Trophoblast cell (in vitro differentiated cells and primary cell): ENCODE data around the gene WASHC3.

Experiments
- DNase-seq, 2 donors: peaks; one replicate each; pipeline ENCODE4 v3.0.0-alpha.2; 2016
- H2AFZ ChIP-seq: 2 replicates; pipeline ENCODE4 v1.6.1; 2013; ENCODE audit warnings: low read length, moderate library complexity, mild to moderate bottlenecking; ENCODE audit not compliant: insufficient read depth, poor library complexity
- H2AK5ac ChIP-seq: 2 replicates; pipeline ENCODE4 v1.6.1; 2013; ENCODE audit warnings: mild to moderate bottlenecking, low read length
- H2BK120ac ChIP-seq: 2 replicates; pipeline ENCODE4 v1.6.1; 2013; ENCODE audit warnings: low read length, mild to moderate bottlenecking, moderate library complexity; ENCODE audit not compliant: insufficient read depth, poor library complexity
- H2BK12ac ChIP-seq: 2 replicates; pipeline ENCODE4 v1.6.1; 2013; ENCODE audit warnings: mild to moderate bottlenecking, low read length, moderate library complexity
- H2BK5ac ChIP-seq: 2 replicates; pipeline ENCODE4 v1.6.1; 2013; ENCODE audit warnings: low read length, low read depth, moderate library complexity, mild to moderate bottlenecking; ENCODE audit not compliant: poor library complexity
- H3K14ac ChIP-seq: 2 replicates; pipeline ENCODE4 v1.6.1; 2013; ENCODE audit warnings: mild to moderate bottlenecking, low read length
- H3K18ac ChIP-seq: 2 replicates; pipeline ENCODE4 v1.6.1; 2013; ENCODE audit warnings: mild to moderate bottlenecking, low read length
- H3K23ac ChIP-seq: 2 replicates; pipeline ENCODE4 v1.6.1; 2013; ENCODE audit warnings: low read length
- H3K27ac ChIP-seq: 2 replicates; pipeline ENCODE4 v1.5.1; 2013; ENCODE audit warnings: low read depth, mild to moderate bottlenecking, inconsistent platforms, low read length, moderate library complexity
- H3K27me3 ChIP-seq: 2 replicates; pipeline ENCODE4 v1.6.1; 2013; ENCODE audit warnings: inconsistent platforms, mild to moderate bottlenecking, low read length, moderate library complexity; ENCODE audit not compliant: insufficient read depth
- H3K36me3 ChIP-seq, 2 experiments: 1 replicate in 1 of 2; 2 replicates in 1 of 2; pipeline ENCODE4 v1.6.1; 2013; ENCODE audit warnings: low read length in 2 of 2, mild to moderate bottlenecking in 2 of 2, moderate library complexity in 1 of 2; ENCODE audit not compliant: insufficient read depth in 2 of 2, control insufficient read depth in 1 of 2
- H3K4ac ChIP-seq: 2 replicates; pipeline ENCODE4 v1.6.1; 2013; ENCODE audit warnings: low read depth, mild to moderate bottlenecking, low read length, moderate library complexity
- H3K4me1 ChIP-seq, 2 experiments: 1 replicate in 1 of 2; 2 replicates in 1 of 2; pipeline ENCODE4 v1.6.1; 2013; ENCODE audit warnings: low read length in 2 of 2, mild to moderate bottlenecking in 2 of 2, moderate library complexity in 1 of 2; ENCODE audit not compliant: insufficient read depth in 2 of 2, control insufficient read depth in 1 of 2
- H3K4me2 ChIP-seq: 2 replicates; pipeline ENCODE4 v1.6.1; 2013; ENCODE audit warnings: inconsistent platforms, mild to moderate bottlenecking, low read length, moderate library complexity
- H3K4me3 ChIP-seq: 2 replicates; pipeline ENCODE4 v1.5.1; 2013; ENCODE audit warnings: mild to moderate bottlenecking, low read depth, low read length, inconsistent platforms
- H3K79me1 ChIP-seq: one replicate; pipeline ENCODE4 v1.6.1; 2013; ENCODE audit warnings: low read length
- H3K79me2 ChIP-seq: 2 replicates; pipeline ENCODE4 v1.6.1; 2013; ENCODE audit warnings: low read length, mild to moderate bottlenecking; ENCODE audit not compliant: control insufficient read depth, insufficient read depth, poor library complexity
- H3K9ac ChIP-seq: 2 replicates; pipeline ENCODE4 v1.6.1; 2013; ENCODE audit warnings: mild to moderate bottlenecking, low read length
- H3K9me3 ChIP-seq: 2 replicates; pipeline ENCODE4 v1.6.1; 2013; ENCODE audit warnings: low read depth, mild to moderate bottlenecking, control low read depth, inconsistent platforms, low read length; ENCODE audit not compliant: insufficient read depth
- H4K12ac ChIP-seq: 2 replicates; pipeline ENCODE4 v1.6.1; 2013; ENCODE audit warnings: low read depth, mild to moderate bottlenecking, low read length, moderate library complexity
- H4K8ac ChIP-seq: 2 replicates; pipeline ENCODE4 v1.6.1; 2013; ENCODE audit warnings: low read depth, mild to moderate bottlenecking, low read length, moderate library complexity
- H4K91ac ChIP-seq: one replicate; pipeline ENCODE4 v1.6.1; 2013; ENCODE audit warnings: low read depth, mild to moderate bottlenecking, low read length, moderate library complexity
- WGBS: extraction: QIAGEN DNeasy Blood & Tissue Kit; methylation state at CpG from one replicate; pipeline ENCODE4 v1.1.7; 2013; ENCODE audit warnings: missing lambda C conversion rate; ENCODE audit not compliant: insufficient read length, insufficient coverage; ENCODE audit errors: extremely low coverage; 5-methylcytosine and 5-hydroxymethylcytosine counted together

WASHC3 gene

DNA sequence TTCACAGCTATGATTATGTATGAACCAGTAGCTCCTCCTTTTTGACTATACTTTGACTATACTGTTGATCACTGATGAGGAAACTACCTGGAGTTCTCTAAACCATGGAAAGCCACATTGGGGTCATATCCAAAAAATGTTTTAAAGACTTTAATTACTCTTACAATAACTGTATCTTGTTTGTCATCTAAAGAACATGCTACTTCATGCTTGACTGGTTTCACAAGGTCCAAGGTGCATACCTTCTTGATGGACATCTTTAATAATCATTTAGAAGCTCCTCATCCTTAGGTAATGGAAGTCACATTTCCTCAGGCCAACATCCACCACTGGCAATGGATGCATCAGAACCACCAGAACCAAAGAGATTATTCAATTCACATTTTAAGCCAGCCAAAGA is 29.9 kb downstream of the WASHC3 start:
- no peaks in the 10 kb centered on the region for H3K79me2 ChIP-seq
- no peak overlapping the region for H2AFZ ChIP-seq
- no peak overlapping the region for H3K27ac ChIP-seq
- no peak overlapping the region for H3K4ac ChIP-seq
- no peaks in the 10 kb centered on the region for H3K27me3 ChIP-seq
- H3K18ac ChIP-seq = no peak overlapping the region
- H2BK5ac ChIP-seq = no peak overlapping the region
- no peak overlapping the region for H2BK12ac ChIP-seq
- H4K12ac ChIP-seq = no peak overlapping the region
- H4K91ac ChIP-seq = no peak overlapping the region
- H3K9me3 ChIP-seq = no peaks in the 10 kb centered on the region
- H3K4me1 ChIP-seq = no peaks in the 10 kb centered on the region
- no peak overlapping the region for H4K8ac ChIP-seq
- H3K4me2 ChIP-seq = no peak overlapping the region
- no peak overlapping the region for H3K9ac ChIP-seq
- H3K36me3 ChIP-seq = peaks cover 0 to 2% of the 10 kb centered on the region in 2 experiments
- H2BK120ac ChIP-seq = no peak overlapping the region
- H3K4me3 ChIP-seq = no peak overlapping the region
- no peak overlapping the region for H3K23ac ChIP-seq
- no peaks in the 10 kb centered on the region for H3K79me1 ChIP-seq
- no peak overlapping the region for H2AK5ac ChIP-seq
- DNase-seq = no peak
- no peak overlapping the region for H3K14ac ChIP-seq

DNA sequence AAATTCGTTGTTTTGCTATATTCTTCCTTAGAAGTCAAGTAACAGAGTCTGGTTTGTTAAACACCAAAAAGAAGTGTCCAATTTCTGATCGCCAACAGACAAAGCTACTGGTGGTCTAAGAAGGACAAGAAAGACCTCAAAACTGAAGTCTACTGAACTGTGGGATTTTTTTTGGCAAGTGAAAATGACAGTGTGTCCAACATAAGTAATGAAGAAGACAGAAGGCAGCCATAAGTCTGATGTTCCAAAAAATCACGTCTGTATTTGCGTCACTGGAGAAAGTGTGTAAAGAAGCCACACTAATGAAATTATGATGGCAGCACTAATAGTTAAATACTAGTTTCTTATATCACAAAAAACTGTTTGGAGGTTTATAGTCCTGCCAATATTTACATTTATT is 32.6 kb downstream of the WASHC3 start:
- no peaks in the 10 kb centered on the region for H3K27me3 ChIP-seq
- no peak overlapping the region for H2BK12ac ChIP-seq
- no peak overlapping the region for H3K27ac ChIP-seq
- H4K91ac ChIP-seq = no peak overlapping the region
- H3K4me3 ChIP-seq = no peak overlapping the region
- no CpG with 5 or more reads among the region's 4 CpGs for WGBS
- H2AFZ ChIP-seq = no peak overlapping the region
- no peak overlapping the region for H3K4me2 ChIP-seq
- no peak overlapping the region for H4K8ac ChIP-seq
- no peak overlapping the region for H2AK5ac ChIP-seq
- no peak overlapping the region for H3K9ac ChIP-seq
- H3K18ac ChIP-seq = no peak overlapping the region
- no peaks in the 10 kb centered on the region for H3K79me1 ChIP-seq
- no peaks in the 10 kb centered on the region for H3K4me1 ChIP-seq
- H2BK5ac ChIP-seq = no peak overlapping the region
- DNase-seq = no peak
- no peak overlapping the region for H3K4ac ChIP-seq
- no peaks in the 10 kb centered on the region for H3K79me2 ChIP-seq
- H3K14ac ChIP-seq = no peak overlapping the region
- H4K12ac ChIP-seq = no peak overlapping the region
- no peak overlapping the region for H2BK120ac ChIP-seq
- no peak overlapping the region for H3K23ac ChIP-seq
- no peaks in the 10 kb centered on the region for H3K9me3 ChIP-seq
- no peaks in the 10 kb centered on the region for H3K36me3 ChIP-seq

DNA sequence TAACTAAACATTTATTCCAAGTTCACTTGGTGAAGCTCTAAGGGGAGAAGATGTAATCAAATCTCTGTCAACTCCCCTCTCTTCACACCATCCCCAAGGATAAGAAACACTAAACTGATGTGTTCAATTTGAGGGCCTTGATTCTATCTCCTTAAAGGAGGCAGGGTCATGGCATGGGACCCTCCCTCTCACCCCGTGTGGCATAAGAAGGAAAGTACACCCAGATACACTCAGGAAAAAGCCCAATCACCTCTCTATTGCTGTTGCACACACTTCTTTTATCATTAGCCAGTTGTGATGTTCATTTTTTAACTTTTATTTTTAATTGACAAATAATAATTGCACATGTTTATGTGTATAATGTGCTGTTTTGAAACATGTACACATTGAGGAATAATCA is 35.1 kb downstream of the WASHC3 start:
- no peaks in the 10 kb centered on the region for H3K9me3 ChIP-seq
- no peak overlapping the region for H4K91ac ChIP-seq
- H2BK12ac ChIP-seq = no peak overlapping the region
- no peaks in the 10 kb centered on the region for H3K27me3 ChIP-seq
- H3K27ac ChIP-seq = no peak overlapping the region
- H3K9ac ChIP-seq = no peak overlapping the region
- H2BK120ac ChIP-seq = no peak overlapping the region
- no peak for DNase-seq
- H4K12ac ChIP-seq = no peak overlapping the region
- no peak overlapping the region for H3K18ac ChIP-seq
- no peak overlapping the region for H2BK5ac ChIP-seq
- WGBS = no CpG with 5 or more reads among the region's 1 CpG
- H3K4ac ChIP-seq = no peak overlapping the region
- no peak overlapping the region for H4K8ac ChIP-seq
- H3K23ac ChIP-seq = no peak overlapping the region
- H3K4me3 ChIP-seq = no peak overlapping the region
- no peak overlapping the region for H3K4me2 ChIP-seq
- no peaks in the 10 kb centered on the region for H3K4me1 ChIP-seq
- no peak overlapping the region for H2AK5ac ChIP-seq
- H2AFZ ChIP-seq = no peak overlapping the region
- H3K79me2 ChIP-seq = no peaks in the 10 kb centered on the region
- no peak overlapping the region for H3K14ac ChIP-seq
- no peaks in the 10 kb centered on the region for H3K79me1 ChIP-seq
- no peaks in the 10 kb centered on the region for H3K36me3 ChIP-seq

DNA sequence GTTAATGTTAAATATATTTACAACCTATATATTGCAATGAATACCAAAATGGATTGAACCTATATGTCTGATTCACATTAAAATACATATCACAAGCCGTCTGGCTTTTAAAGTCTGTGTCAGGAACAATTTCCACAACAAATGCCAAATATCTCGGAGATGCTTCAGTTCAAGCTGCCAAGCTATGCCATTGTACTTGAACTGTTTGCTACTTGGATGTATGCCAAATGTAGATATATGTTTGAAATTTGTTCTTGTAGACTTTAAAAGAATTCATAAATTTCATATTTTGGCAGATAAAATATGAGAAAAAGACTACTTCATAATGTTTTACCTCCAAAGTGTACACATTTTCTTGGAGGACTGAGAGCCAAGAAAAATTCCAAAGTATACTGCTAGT is 37.0 kb downstream of the WASHC3 start:
- Histone ChIP-seq H2AFZ (no peak overlapping the region), H3K4me2 (no peak overlapping the region), H3K14ac (no peak overlapping the region), H2BK12ac (no peak overlapping the region), H3K79me1 (no peaks in the 10 kb centered on the region), H3K9ac (no peak overlapping the region), H3K36me3 (no peaks in the 10 kb centered on the region), H3K27me3 (no peaks in the 10 kb centered on the region), H3K9me3 (no peaks in the 10 kb centered on the region), H2AK5ac (no peak overlapping the region), H2BK120ac (no peak overlapping the region), H3K27ac (no peak overlapping the region), H4K8ac (no peak overlapping the region), H3K4me3 (no peak overlapping the region), H3K4ac (no peak overlapping the region), H3K79me2 (no peaks in the 10 kb centered on the region), H2BK5ac (no peak overlapping the region), H4K91ac (no peak overlapping the region), H3K4me1 (no peaks in the 10 kb centered on the region), H3K18ac (no peak overlapping the region), H4K12ac (no peak overlapping the region), H3K23ac (no peak overlapping the region)
- no peak for DNase-seq
- no CpG with 5 or more reads among the region's 2 CpGs for WGBS
